Measurements from ENCODE around the gene CDV3. TPM values are rescaled to one million over a fixed set of nuclear protein-coding genes. Genes with fewer than 3 reads are reported as not detected.

CDV3 gene
- total and polyA plus RNA-seq, 2 donors (not counting 1 experiment from before 2014, with no cell fraction given): 39.8 to 188 TPM

DNA sequence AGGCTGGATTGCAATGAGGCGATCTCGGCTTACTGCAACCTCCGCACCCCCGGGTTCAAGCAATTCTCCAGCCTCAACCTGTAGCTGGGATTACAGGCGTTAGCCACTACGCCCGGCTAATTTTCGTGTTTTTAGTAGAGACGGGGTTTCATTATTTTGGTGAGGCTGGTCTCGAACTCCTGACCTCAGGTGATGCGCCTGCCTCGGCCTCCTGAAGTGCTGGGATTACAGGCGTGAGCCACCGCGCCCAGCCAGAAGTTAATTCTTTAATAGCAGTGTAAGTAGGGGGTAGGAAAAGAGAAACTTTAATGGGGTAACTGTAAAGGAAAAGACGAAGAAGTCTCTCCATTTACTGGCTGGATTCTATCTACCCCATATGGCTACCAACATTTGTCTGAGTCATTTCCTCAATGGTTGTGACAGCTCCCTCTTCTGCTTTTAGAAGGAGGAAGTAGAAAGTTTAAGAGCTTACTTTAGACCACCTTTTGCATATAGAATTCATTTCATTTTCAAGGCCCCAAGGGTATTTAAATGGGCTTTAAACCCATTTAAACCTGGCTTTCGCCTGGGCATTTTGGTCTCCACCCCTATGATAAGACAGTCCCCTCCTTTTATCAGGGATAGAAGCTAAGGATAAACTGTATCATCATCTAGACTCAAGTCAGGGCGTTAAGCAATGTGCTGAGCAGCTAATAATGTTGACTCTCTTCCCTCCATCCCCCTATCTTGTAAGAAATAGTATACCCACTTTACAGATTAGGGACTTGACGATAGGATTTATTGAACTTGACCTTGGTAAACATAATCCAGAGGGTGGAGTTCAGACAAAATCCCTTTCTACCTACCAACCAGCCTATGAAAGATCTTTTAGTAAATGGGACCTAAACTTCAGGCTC, 1.1 kb upstream of the CDV3 start:
- TF ChIP-seq, protein P1, sequence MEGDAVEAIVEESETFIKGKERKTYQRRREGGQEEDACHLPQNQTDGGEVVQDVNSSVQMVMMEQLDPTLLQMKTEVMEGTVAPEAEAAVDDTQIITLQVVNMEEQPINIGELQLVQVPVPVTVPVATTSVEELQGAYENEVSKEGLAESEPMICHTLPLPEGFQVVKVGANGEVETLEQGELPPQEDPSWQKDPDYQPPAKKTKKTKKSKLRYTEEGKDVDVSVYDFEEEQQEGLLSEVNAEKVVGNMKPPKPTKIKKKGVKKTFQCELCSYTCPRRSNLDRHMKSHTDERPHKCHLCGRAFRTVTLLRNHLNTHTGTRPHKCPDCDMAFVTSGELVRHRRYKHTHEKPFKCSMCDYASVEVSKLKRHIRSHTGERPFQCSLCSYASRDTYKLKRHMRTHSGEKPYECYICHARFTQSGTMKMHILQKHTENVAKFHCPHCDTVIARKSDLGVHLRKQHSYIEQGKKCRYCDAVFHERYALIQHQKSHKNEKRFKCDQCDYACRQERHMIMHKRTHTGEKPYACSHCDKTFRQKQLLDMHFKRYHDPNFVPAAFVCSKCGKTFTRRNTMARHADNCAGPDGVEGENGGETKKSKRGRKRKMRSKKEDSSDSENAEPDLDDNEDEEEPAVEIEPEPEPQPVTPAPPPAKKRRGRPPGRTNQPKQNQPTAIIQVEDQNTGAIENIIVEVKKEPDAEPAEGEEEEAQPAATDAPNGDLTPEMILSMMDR (IDR thresholded peaks at IDR 0.05): no peak
- TF ChIP-seq EZH2 (IDR thresholded peaks at IDR 0.05; ENCODE audit: borderline replicate concordance, insufficient read depth, low read depth, low read length, poor library complexity, severe bottlenecking): no peak
- 36% methylated on average over 7 of the region's 19 CpGs for WGBS (ENCODE audit: insufficient coverage)
- Histone ChIP-seq H3K27ac (ENCODE audit: low read length in 2 of 2) (peak overlapping the region; percentile 93 to 94), H3K4me1 (ENCODE audit: control insufficient read depth in 2 of 2, insufficient read depth in 2 of 2, low read length in 2 of 2) (peaks cover 39 to 60% of the 10 kb centered on the region in 2 donors), H3K4me2 (replicated peaks; ENCODE audit: low read depth, low read length, poor library complexity, severe bottlenecking) (peak overlapping the region; percentile 89), H2AFZ (ENCODE audit: insufficient read depth, low read depth, low read length, poor library complexity, severe bottlenecking) (peak overlapping the region; percentile 69), H3K9ac (ENCODE audit: low read length) (peak overlapping the region; percentile 76), H3K36me3 (replicated peaks in 1 of 2; ENCODE audit: control extremely low read depth in 1 of 2, control insufficient read depth in 1 of 2, extremely low read depth in 1 of 2, insufficient read depth in 2 of 2, low read length in 1 of 2) (peaks cover 0 to 16% of the 10 kb centered on the region in 2 experiments), H3K27me3 (replicated peaks in 1 of 4; ENCODE audit: control extremely low read depth in 1 of 4, control insufficient read depth in 3 of 4, insufficient read depth in 4 of 4, low read length in 3 of 4) (no peaks in the 10 kb centered on the region), H3K9me3 (ENCODE audit: control extremely low read depth in 1 of 3, control insufficient read depth in 2 of 3, insufficient read depth in 1 of 3, low read length in 2 of 3) (no peaks in the 10 kb centered on the region), H3K4me3 (ENCODE audit: control extremely low read depth in 1 of 5, extremely low read depth in 1 of 5, insufficient read depth in 1 of 5, low read depth in 2 of 5, low read length in 4 of 5) (peak overlapping the region; percentile 46 to 86 (median 59)), H3K79me2 (ENCODE audit: control insufficient read depth, insufficient read depth, low read length) (peaks cover 31% of the 10 kb centered on the region), H4K20me1 (ENCODE audit: control insufficient read depth, insufficient read depth, low read length, poor library complexity, severe bottlenecking) (peaks cover 21% of the 10 kb centered on the region)
- DNase-seq (peak; percentile 86), ATAC-seq (ENCODE audit: low read depth) (peak; percentile 5)
- H3K4me3 Mint-ChIP-seq: peak overlapping the region; percentile 89
- POLR2A ChIA-PET: interaction anchor here (0.5 to 2.8 kb wide), 17 partner anchors 9 to 1155 kb away, joined by 3 to 18 read pairs (median 4); partner anchors contain the start of genes ANAPC13, CEP63, DNAJC13 and TOPBP1
- CTCF ChIA-PET: interaction anchor here (0.9 to 9.4 kb wide), 10 partner anchors 11 to 148 kb away, joined by 3 to 81 read pairs (median 6); no protein-coding TSS in a partner anchor
- H3K27ac Mint-ChIP-seq: peak overlapping the region; percentile 97
- H3K4me1 Mint-ChIP-seq: peaks cover 76% of the 10 kb centered on the region
- no peaks in the 10 kb centered on the region for H3K27me3 Mint-ChIP-seq
- no peaks in the 10 kb centered on the region for H3K9me3 Mint-ChIP-seq (ENCODE audit: insufficient read depth)
- intact Hi-C loops (cut with micrococcal nuclease): loop anchor here (1.0 to 10.0 kb wide), 11 partner anchors 50 to 850 kb away; partner anchors contain the start of genes NPHP3 and SRPRB
